HEK293T (cell line): Measurements from ENCODE around the gene TCF20.

Experiments
- ARNT ChIP-seq: fragments of 450-650 bp; IDR thresholded peaks from 2 replicates; pipeline ENCODE4 v1.6.1; 2017; ENCODE audit warnings: mild to moderate bottlenecking
- ELF4 ChIP-seq: fragments of 450-650 bp; IDR thresholded peaks from 2 replicates; pipeline ENCODE4 v1.6.1; 2017; ENCODE audit warnings: antibody characterized with exemption
- FOXA1 ChIP-seq: fragments of 450-650 bp; IDR thresholded peaks from 2 replicates; pipeline ENCODE4 v1.6.1; 2016; ENCODE audit warnings: mild to moderate bottlenecking
- FOXK2 ChIP-seq: fragments of 450-650 bp; IDR thresholded peaks from 2 replicates; pipeline ENCODE4 v1.6.1; 2016; ENCODE audit warnings: mild to moderate bottlenecking
- FOXM1 ChIP-seq: fragments of 450-650 bp; IDR thresholded peaks from 2 replicates; pipeline ENCODE4 v1.6.1; 2017; ENCODE audit warnings: mild to moderate bottlenecking, borderline replicate concordance
- LEF1 ChIP-seq: fragments of 450-650 bp; IDR thresholded peaks from 2 replicates; pipeline ENCODE4 v1.6.1; 2017; ENCODE audit warnings: mild to moderate bottlenecking, borderline replicate concordance
- NFRKB ChIP-seq: fragments of 450-650 bp; IDR thresholded peaks from 2 replicates; pipeline ENCODE4 v1.6.1; 2016; ENCODE audit warnings: mild to moderate bottlenecking, moderate library complexity
- SP1 ChIP-seq: fragments of 450-650 bp; IDR thresholded peaks from 2 replicates; pipeline ENCODE4 v1.6.1; 2017
- SUZ12 ChIP-seq: fragments of 450-650 bp; IDR thresholded peaks from 2 replicates; pipeline ENCODE4 v1.6.1; 2016; ENCODE audit warnings: mild to moderate bottlenecking
- TARDBP ChIP-seq: fragments of 450-650 bp; IDR thresholded peaks from 2 replicates; pipeline ENCODE4 v1.6.1; 2016
- TF ChIP-seq, protein P1 (sequence below): fragments of 450-650 bp; IDR thresholded peaks from 2 replicates; pipeline ENCODE4 v1.6.1; 2016

DNA sequence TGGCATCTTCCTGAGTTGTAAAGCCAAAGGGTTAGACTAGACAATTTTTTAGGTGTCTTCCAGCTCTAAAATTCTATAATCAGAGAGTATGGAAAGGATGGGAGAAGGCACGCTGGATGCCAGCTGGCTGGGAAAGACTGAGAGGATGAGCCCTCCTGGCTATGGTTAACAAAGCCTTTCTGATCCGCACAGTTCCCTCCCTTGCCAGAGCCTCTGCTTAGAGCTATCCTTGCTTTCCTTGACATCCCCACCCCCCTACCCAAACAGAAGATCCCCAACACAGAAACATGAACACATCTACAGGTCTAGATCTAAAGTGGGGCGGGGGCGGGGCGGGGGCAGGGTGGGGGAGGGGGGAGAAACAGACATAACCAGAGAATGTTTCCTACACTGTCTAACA is 6.5 kb downstream of the TCF20 start:
- TF ChIP-seq ELF4 (no peak), ARNT (no peak), SP1 (no peak), FOXA1 (no peak), FOXK2 (no peak), FOXM1 (no peak), NFRKB (no peak), TARDBP (no peak), SUZ12 (no peak), LEF1 (no peak)
- TF ChIP-seq, protein P1, sequence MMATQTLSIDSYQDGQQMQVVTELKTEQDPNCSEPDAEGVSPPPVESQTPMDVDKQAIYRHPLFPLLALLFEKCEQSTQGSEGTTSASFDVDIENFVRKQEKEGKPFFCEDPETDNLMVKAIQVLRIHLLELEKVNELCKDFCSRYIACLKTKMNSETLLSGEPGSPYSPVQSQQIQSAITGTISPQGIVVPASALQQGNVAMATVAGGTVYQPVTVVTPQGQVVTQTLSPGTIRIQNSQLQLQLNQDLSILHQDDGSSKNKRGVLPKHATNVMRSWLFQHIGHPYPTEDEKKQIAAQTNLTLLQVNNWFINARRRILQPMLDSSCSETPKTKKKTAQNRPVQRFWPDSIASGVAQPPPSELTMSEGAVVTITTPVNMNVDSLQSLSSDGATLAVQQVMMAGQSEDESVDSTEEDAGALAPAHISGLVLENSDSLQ: no peak
